GM18526 (cell line): ENCODE measurements around the gene RDX.

Source experiments
- POLR2A ChIP-seq: IDR thresholded peaks from 3 replicates; pipeline ENCODE4 v1.6.1; 2011; ENCODE audit not compliant: insufficient read length; ENCODE audit errors: extremely low read depth

Gene RDX

GRCh38 chr11:110187731-110188130 is 108.7 kb downstream of the RDX start:
- no peak for TF ChIP-seq POLR2A

DNA sequence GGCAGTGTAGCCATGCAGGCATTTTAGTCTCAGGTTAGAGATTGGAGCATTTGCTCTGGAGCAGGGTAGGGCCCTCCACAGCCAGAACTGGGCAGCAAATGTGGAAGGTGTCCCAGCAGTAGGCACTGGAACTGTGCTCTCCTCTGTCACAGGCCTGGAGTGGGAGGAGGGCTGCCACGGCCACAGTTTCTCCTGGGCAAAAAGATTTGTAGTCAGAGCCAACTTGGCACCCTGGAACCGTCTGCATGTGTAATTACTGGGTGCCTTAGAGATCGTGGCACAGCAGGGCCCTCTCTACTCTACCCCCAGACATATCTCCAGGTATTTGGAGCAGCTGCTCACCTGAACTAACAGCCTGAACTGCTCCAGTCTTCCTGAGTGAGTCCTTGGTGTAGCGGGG is 109.5 kb downstream of the RDX start:
- no peak for TF ChIP-seq POLR2A

GRCh38 chr11:110186456-110186855 is 110.0 kb downstream of the RDX start:
- TF ChIP-seq POLR2A = no peak

GRCh38 chr11:110185599-110185998 is 110.8 kb downstream of the RDX start:
- no peak for TF ChIP-seq POLR2A

GRCh38 chr11:110185121-110185591 is 111.3 kb downstream of the RDX start:
- no peak for TF ChIP-seq POLR2A

DNA sequence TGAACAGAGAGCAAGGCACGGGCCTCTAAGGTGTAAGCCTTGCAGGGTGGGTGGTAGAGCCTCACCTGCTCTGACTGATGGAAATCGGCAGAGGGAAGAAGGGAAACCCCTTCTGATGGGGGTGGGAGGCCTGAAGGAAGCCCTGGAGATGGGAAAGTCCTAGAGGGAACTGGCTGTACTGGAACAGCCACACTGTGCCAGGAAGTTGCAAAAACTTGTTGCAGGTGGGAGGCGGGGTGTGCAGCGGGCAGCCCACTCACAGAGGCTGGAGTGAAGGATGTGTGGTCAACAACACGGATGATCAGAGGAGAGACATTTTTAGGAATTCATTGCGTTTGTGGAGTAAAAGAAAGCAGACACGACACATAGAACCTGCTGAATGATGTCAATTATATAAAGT is 112.0 kb downstream of the RDX start:
- TF ChIP-seq POLR2A = no peak

DNA sequence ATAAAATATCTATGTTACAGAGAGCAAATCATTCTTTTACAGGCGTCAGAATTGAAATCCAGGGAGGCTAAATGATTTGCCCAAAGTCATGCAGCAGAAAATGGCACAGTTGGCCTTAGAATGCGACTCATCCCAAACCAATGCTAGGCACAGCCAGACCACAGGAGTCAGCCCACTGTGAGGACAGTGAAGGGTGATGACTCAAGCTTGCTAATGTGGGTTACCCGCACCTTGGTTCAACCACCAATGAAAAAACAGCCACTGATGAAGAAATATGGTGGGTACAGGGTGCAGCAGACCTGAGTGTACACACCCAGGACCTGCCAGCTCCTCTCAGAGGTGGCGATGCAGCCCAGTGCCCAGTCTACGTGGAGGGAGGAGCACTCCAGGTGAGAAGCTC is 113.5 kb downstream of the RDX start:
- TF ChIP-seq POLR2A = no peak

GRCh38 chr11:110179064-110179463 is 117.3 kb downstream of the RDX start:
- no peak for TF ChIP-seq POLR2A

DNA sequence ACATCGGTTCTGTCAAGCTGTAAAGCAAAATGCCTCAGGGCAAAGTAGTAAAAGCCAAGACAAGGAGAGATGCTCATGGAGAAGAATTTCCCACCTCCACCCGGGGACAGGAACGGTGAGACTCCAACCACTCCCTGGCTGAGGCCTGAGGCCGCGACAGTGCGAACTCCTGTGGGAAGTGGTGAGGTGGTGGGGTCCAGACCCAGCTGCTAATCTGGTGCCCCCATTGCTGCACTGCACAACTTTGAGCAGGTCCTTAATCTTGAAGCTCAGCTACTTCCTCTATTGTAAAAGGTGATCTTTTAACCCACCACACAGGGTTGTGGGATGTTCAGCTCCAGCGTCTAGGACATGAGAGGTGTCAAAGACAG is 119.3 kb downstream of the RDX start:
- TF ChIP-seq POLR2A = no peak

- no peak for TF ChIP-seq POLR2A
Measured at GRCh38 chr11:110176366-110177085, 119.9 kb downstream of the RDX start.

DNA sequence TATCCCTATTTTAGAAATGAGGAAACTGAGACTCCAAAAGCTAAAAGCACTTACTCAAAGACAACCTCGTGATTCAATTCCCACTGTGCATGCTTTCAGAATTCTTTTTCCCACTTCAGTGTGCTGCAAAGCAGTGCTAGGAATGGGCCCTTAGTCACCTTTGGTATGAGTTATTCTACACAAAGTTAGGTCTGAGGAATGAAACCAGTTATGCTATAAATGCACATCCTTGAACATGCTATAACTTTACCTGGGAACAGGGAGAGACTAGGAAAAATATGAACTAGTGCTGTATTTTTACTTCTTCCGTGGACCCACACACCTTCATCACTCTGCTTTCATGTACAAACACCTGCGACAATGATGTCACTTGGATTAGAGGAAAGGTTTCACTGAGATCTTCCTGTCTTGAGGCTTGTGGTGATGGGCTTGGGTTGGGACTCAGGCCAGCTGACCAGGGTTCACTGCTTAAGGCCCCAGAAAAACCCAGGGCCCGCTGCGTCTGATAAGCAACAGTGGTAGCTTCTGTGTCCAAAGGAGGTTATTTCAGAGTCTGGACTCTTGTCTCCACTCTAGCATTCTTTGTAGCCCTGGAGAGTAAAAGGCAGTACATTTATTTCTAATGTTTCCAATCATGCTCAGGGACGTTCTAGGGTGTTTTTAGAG is 121.6 kb downstream of the RDX start:
- no peak for TF ChIP-seq POLR2A

DNA sequence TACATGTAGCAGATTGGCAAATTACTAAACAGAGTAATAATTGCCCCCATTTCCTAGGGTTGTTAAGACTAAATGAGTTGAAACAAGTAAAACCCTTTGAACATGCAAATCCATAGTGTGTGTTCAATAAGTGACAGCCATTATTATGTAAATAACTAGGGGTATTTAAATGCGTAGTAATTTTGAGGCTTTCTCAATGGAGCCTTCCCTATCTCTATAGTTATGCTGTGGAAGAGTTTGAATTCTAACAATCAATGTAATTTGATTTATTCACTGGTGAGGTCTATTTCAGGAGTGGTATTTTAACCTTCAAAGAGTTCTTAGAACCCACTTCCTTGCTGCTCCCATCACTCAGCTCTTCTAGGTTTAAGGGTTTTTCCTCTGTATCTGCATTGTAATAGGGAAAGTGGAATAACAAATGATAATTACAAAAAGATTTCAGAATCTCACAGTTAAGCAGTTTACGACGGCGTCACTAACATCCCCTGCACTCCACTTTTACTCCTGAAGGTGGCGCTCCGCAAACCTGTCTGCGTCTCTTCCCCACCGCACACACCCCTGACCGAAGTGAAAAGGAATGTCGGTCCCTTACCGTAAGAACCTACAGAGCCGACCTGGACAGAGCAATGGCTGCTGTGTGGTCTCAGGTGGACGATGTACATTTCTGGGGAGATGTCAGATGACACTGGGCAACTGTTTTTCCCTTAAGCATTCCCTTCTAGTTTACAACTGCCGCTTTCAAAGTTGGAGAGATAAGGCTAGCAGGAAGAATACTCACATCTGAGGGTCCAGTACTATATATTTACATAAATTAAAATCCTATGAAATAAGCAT is 122.4 kb downstream of the RDX start:
- TF ChIP-seq POLR2A = no peak

- no peak for TF ChIP-seq POLR2A
Measured at GRCh38 chr11:110172468-110173065, 123.8 kb downstream of the RDX start.

DNA sequence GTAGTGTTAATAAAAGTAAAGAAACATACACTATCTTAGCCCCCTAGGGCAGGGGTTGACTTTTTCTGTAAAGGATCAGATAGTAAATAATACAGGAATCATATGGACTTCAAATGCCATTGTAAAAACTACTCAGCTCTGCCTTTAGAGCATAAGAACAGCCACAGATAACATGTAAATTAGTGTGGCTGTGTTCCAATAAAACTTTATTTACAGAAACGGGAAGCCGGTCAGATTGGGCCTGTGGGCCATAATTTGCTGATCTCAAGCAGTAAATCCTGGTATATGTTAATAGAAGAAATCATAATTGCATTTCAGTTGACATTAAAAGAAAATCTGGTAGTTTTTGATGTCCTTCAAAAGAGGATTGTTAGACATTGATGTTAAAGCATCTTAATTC is 126.7 kb downstream of the RDX start:
- no peak for TF ChIP-seq POLR2A

GRCh38 chr11:110168033-110168803 is 128.2 kb downstream of the RDX start:
- no peak for TF ChIP-seq POLR2A
